Measurements from ENCODE around the gene GLO1.

Gene GLO1

GRCh38 chr6:38637756-38638155 lies 65.2 kb downstream of the GLO1 start:
- no peak overlapping the region for H3K4me3 ChIP-seq (ENCODE audit: low read length)
- H3K27ac ChIP-seq (ENCODE audit: low read depth, low read length) = no peak overlapping the region
- H3K27me3 ChIP-seq (ENCODE audit: control insufficient read depth, low read length) = no peaks in the 10 kb centered on the region
- H3K36me3 ChIP-seq (ENCODE audit: control insufficient read depth, low read length) = no peaks in the 10 kb centered on the region
- H3K4me1 ChIP-seq (ENCODE audit: control insufficient read depth, low read length) = peaks cover 28% of the 10 kb centered on the region
- H4K20me1 ChIP-seq (ENCODE audit: control insufficient read depth, insufficient read depth, low read depth, low read length) = no peaks in the 10 kb centered on the region
- no peaks in the 10 kb centered on the region for H3K9me3 ChIP-seq (ENCODE audit: control insufficient read depth, insufficient read depth, low read length)
- TF ChIP-seq EZH2phosphoT487 (IDR thresholded peaks at IDR 0.05; ENCODE audit: borderline replicate concordance, low read length) (no peak), CTCF (IDR thresholded peaks at IDR 0.05; ENCODE audit: low read depth, low read length, poor library complexity, severe bottlenecking) (no peak)
- peaks cover 5% of the 10 kb centered on the region; the same call in 1 of the 2 replicates for H3F3A ChIP-seq (ENCODE audit: control insufficient read depth, insufficient read depth)
- no peak overlapping the region for H3K4me2 ChIP-seq (ENCODE audit: low read length)
- H3K79me2 ChIP-seq (ENCODE audit: control insufficient read depth, low read length) = peaks cover 23% of the 10 kb centered on the region
- no peaks in the 10 kb centered on the region for H3K9me2 ChIP-seq (replicated peaks; ENCODE audit: control insufficient read depth, low read length)

GRCh38 chr6:38636027-38636426 lies 66.9 kb downstream of the GLO1 start:
- peaks cover 16% of the 10 kb centered on the region for H3K79me2 ChIP-seq (ENCODE audit: control insufficient read depth, low read length)

GRCh38 chr6:38634518-38634917 lies 68.4 kb downstream of the GLO1 start:
- Histone ChIP-seq H3K27ac (ENCODE audit: low read depth, low read length) (no peak overlapping the region), H3K4me1 (ENCODE audit: control insufficient read depth, low read length) (peaks cover 34% of the 10 kb centered on the region), H3K4me2 (ENCODE audit: low read length) (no peak overlapping the region), H3K4me3 (ENCODE audit: low read length) (no peak overlapping the region), H3K36me3 (ENCODE audit: control insufficient read depth, low read length) (no peaks in the 10 kb centered on the region), H3K9me3 (ENCODE audit: control insufficient read depth, insufficient read depth, low read length) (no peaks in the 10 kb centered on the region), H3K79me2 (ENCODE audit: control insufficient read depth, low read length) (peaks cover 10% of the 10 kb centered on the region), H4K20me1 (ENCODE audit: control insufficient read depth, insufficient read depth, low read depth, low read length) (no peaks in the 10 kb centered on the region), H3K27me3 (ENCODE audit: control insufficient read depth, low read length) (no peaks in the 10 kb centered on the region), H3K9me2 (replicated peaks; ENCODE audit: control insufficient read depth, low read length) (no peaks in the 10 kb centered on the region), H3F3A (ENCODE audit: control insufficient read depth, insufficient read depth) (peaks cover 5% of the 10 kb centered on the region; the same call in 1 of the 2 replicates)
- TF ChIP-seq CTCF (IDR thresholded peaks at IDR 0.05; ENCODE audit: low read depth, low read length, poor library complexity, severe bottlenecking) (no peak), EZH2phosphoT487 (IDR thresholded peaks at IDR 0.05; ENCODE audit: borderline replicate concordance, low read length) (no peak)

More at GRCh38 chr6:38636027-38636426, 66.9 kb downstream of the GLO1 start:
- no peaks in the 10 kb centered on the region for H3K9me2 ChIP-seq (replicated peaks; ENCODE audit: control insufficient read depth, low read length)
- H3K4me2 ChIP-seq (ENCODE audit: low read length) = no peak overlapping the region
- H3K27me3 ChIP-seq (ENCODE audit: control insufficient read depth, low read length) = no peaks in the 10 kb centered on the region
- TF ChIP-seq EZH2phosphoT487 (IDR thresholded peaks at IDR 0.05; ENCODE audit: borderline replicate concordance, low read length) (no peak), CTCF (IDR thresholded peaks at IDR 0.05; ENCODE audit: low read depth, low read length, poor library complexity, severe bottlenecking) (no peak)
- H3K9me3 ChIP-seq (ENCODE audit: control insufficient read depth, insufficient read depth, low read length) = no peaks in the 10 kb centered on the region
- H3K36me3 ChIP-seq (ENCODE audit: control insufficient read depth, low read length) = no peaks in the 10 kb centered on the region
- no peak overlapping the region for H3K4me3 ChIP-seq (ENCODE audit: low read length)
- H3K4me1 ChIP-seq (ENCODE audit: control insufficient read depth, low read length) = peaks cover 38% of the 10 kb centered on the region
- no peak overlapping the region for H3K27ac ChIP-seq (ENCODE audit: low read depth, low read length)
- H4K20me1 ChIP-seq (ENCODE audit: control insufficient read depth, insufficient read depth, low read depth, low read length) = no peaks in the 10 kb centered on the region
- H3F3A ChIP-seq (ENCODE audit: control insufficient read depth, insufficient read depth) = peaks cover 5% of the 10 kb centered on the region; the same call in 1 of the 2 replicates
